ENCODE results near the gene ERVK3-1.
A peak's percentile ranks its signal among the peaks of the same experiment; 100 is the strongest.

DNA sequence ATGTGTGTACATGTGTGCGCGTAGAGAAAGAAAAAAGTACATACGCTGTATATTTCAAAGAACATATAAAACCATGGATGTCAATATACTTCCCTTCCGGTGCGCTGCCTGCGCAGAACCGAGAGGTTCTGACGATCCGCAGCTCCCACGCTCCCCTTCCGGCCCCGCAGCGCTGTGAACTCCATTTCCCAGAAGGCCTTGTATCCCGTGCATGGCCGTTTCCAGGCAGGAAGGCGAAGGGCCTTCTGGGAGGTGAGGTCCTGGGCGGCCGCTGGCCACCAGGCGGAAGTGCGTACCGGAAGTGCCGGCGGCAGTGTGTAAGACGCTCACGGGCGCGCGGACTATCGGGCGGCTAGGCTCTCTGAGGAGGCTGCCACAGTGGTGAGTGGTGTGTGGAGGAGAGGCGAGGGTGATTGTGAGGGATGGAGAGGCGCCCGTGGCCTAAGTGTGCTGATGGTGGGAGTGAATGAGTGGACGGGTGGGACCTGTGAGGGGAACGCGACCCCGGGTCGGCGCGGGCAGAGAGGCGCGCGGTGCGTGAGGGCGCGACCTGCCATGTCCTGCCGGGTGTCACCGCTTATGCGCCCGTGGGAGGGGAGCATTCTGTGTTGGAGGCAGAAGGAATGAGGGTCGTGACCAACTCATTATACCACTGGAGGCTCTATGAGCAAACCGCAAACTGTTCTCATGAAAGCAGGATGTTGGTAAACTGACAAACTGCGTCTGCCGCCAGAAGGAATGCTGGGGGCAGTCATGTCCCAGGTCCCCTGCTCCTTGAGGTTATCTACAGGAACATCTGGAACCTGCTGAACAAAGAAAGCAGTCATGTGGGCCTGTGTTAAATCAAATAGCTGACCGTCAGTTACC lies at the start of gene ERVK3-1:
- TF ChIP-seq, protein P1, sequence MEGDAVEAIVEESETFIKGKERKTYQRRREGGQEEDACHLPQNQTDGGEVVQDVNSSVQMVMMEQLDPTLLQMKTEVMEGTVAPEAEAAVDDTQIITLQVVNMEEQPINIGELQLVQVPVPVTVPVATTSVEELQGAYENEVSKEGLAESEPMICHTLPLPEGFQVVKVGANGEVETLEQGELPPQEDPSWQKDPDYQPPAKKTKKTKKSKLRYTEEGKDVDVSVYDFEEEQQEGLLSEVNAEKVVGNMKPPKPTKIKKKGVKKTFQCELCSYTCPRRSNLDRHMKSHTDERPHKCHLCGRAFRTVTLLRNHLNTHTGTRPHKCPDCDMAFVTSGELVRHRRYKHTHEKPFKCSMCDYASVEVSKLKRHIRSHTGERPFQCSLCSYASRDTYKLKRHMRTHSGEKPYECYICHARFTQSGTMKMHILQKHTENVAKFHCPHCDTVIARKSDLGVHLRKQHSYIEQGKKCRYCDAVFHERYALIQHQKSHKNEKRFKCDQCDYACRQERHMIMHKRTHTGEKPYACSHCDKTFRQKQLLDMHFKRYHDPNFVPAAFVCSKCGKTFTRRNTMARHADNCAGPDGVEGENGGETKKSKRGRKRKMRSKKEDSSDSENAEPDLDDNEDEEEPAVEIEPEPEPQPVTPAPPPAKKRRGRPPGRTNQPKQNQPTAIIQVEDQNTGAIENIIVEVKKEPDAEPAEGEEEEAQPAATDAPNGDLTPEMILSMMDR (IDR thresholded peaks at IDR 0.05 in 4 of 5, conservative IDR thresholded peaks at IDR 0.05 in 1 of 5), result peak in 3 of 5 experiments; percentile 24 to 45 (median 24)
- TF ChIP-seq POLR2A (IDR thresholded peaks at IDR 0.05), result peak; percentile 84 to 87
